Measurements from ENCODE around the gene MRPL1.

MRPL1 gene

GRCh38 chr4:77862478-77863216, at the start of gene MRPL1:
Gene MRPL1 (plus strand): TSS chr4:77862830. CDS start chr4:77862849, 19 bp downstream.
- DNase-seq (ENCODE audit: low read depth), result peak; percentile 96

GRCh38 chr4:77815636-77816035, 47.0 kb upstream of the MRPL1 start:
- DNase-seq (ENCODE audit: low read depth), result no peak

GRCh38 chr4:77816546-77816945, 46.1 kb upstream of the MRPL1 start:
- no peak for DNase-seq (ENCODE audit: low read depth)

GRCh38 chr4:77817304-77818072, 45.1 kb upstream of the MRPL1 start:
- DNase-seq (ENCODE audit: low read depth), result no peak

- peak; percentile 89 for DNase-seq (ENCODE audit: low read depth)
These were observed 44.5 kb upstream of the MRPL1 start for GRCh38 chr4:77818073-77818601.

- peak; percentile 83 for DNase-seq (ENCODE audit: low read depth)
These were observed 43.8 kb upstream of the MRPL1 start, which contains the start of gene CNOT6L for GRCh38 chr4:77818602-77819403. Gene CNOT6L (minus strand): TSS chr4:77819368. CDS start chr4:77819308, 60 bp downstream.

GRCh38 chr4:77819404-77819842, 43.2 kb upstream of the MRPL1 start:
- peak; percentile 30 for DNase-seq (ENCODE audit: low read depth)

- peak; percentile 90 for DNase-seq (ENCODE audit: low read depth)
These were observed 42.6 kb upstream of the MRPL1 start for GRCh38 chr4:77819843-77820648.

GRCh38 chr4:77820649-77821561, 41.7 kb upstream of the MRPL1 start:
- DNase-seq (ENCODE audit: low read depth), result no peak

GRCh38 chr4:77821775-77822174, 40.9 kb upstream of the MRPL1 start:
- no peak for DNase-seq (ENCODE audit: low read depth)

- DNase-seq (ENCODE audit: low read depth), result no peak
These were observed 36.4 kb upstream of the MRPL1 start for GRCh38 chr4:77826275-77826674.

GRCh38 chr4:77827343-77827742, 35.3 kb upstream of the MRPL1 start:
- no peak for DNase-seq (ENCODE audit: low read depth)

- DNase-seq (ENCODE audit: low read depth), result no peak
These were observed 29.4 kb upstream of the MRPL1 start for GRCh38 chr4:77833126-77833724.

- DNase-seq (ENCODE audit: low read depth), result no peak
These were observed 28.2 kb upstream of the MRPL1 start for GRCh38 chr4:77834403-77834802.

GRCh38 chr4:77843628-77844027, 19.0 kb upstream of the MRPL1 start:
- DNase-seq (ENCODE audit: low read depth), result no peak

- no peak for DNase-seq (ENCODE audit: low read depth)
These were observed 18.3 kb upstream of the MRPL1 start for GRCh38 chr4:77844363-77844762.

GRCh38 chr4:77845400-77845799, 17.2 kb upstream of the MRPL1 start:
- no peak for DNase-seq (ENCODE audit: low read depth)

GRCh38 chr4:77845929-77846328, 16.7 kb upstream of the MRPL1 start:
- DNase-seq (ENCODE audit: low read depth), result no peak

GRCh38 chr4:77848508-77848907, 14.1 kb upstream of the MRPL1 start:
- no peak for DNase-seq (ENCODE audit: low read depth)
